Islet precursor cell (in vitro differentiated cells): ENCODE results near the gene BMI1.
"Not testable (repeated sequence)": the region's sequence is repeated elsewhere in the genome, so short reads cannot be mapped to it uniquely, and the experiment has no call there.

Experiments used
- DNase-seq: peaks from one replicate; pipeline ENCODE4 v3.0.0-alpha.2; 2018

Gene BMI1

DNA sequence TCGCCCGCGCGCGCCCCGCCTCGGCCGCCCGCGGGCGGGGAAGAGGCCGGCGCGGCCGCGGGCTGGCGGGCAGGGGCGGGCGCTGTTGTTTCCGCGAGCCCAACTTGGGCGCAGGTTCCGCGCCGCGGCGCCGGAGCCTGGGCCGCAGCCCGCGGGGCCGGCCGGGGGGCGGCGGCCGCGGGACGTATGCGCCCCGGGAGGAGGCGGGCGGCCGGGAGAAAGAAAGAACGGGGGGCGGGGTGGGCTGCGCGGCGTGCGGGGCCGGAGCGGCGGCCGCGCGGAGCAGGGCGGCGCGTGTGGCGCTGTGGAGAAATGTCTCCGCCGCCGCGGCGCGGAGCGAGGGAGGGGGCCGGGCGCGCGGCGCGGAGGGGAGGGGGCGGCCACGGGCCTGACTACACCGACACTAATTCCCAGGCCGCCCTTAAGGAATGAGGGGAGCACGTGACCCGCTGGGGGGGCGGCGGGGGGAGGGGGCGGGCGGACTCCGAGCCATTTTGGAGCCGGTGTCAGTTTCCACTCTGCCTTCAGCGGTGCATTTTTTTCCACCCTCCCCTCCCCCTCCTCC lies at the start of gene BMI1:
BMI1 (plus strand) TSS at position 509 of the 565 bp plus-strand sequence. CDS start 5,351 bp downstream, outside the sequence.
- peak; percentile 95 for DNase-seq

DNA sequence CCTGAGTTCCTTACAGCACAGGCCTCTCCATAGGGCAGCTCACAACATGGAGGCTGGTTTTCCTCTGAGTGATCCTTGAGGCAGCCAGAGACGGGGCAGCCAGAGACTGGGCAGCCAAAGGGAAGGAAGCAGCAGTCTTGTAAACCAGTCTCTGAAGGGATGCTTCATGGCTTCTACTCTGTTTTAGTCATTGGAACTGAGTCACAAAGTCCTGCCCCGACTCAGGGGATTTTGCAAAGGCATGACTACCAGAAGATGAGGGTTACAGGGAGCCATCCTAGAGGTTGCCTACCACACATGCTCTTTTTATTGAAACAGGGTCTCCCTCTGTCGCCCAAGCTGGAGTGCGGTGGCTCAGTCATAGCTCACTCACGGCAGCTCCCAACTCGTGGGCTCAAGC lies 49.1 kb upstream of the BMI1 start:
- no peak for DNase-seq

DNA sequence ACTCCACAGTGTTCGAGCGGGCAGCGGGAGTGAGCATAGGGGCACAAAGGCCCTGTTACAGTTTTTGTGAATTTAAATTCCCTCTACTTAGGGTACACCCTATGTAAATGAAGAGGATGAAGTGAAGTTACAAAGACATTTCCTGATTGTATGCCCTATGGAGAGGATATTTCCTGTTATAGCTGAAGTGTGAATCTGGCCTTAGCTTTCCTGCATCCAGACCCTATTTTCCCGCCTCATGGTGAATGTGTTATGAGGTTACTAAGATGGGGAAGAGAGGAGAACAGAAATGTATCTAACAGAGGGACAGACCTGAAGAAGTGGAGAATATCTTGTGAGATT lies 42.5 kb upstream of the BMI1 start:
- no peak for DNase-seq

GRCh38 chr10:22280078-22280477 lies 40.8 kb upstream of the BMI1 start:
- no peak for DNase-seq

- no peak for DNase-seq
Measured at GRCh38 chr10:22285130-22285529, 35.8 kb upstream of the BMI1 start.

DNA sequence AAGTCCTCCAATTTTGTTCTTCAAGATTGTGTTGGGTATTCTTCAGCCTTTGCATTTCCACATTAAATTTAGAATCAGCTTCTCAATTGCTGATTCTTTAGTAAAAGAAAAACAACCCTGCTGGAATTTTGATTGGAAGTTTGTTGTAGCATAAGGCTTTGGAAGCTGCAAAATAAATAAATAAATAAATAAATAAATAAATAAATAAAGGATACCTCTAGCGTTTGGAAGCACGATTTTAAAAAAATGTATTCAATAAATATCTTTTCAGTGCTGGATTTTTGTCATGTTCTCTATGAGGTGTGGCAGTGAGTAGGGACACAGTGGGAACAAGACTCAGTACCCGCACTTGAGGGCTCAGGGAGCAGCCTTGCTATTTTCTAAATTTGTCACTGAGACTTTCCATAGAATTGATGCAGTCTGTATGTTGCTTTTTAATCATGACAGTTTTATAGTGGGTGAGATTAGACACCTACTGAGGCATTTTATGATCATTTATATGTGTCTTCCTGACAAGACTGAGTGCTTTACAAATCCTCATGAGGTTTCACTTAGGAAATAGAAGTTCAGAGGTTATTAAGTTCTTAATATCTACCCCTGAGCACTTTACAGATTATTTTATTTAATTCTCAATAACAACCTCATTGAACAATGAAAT lies 27.0 kb upstream of the BMI1 start:
- DNase-seq = no peak

- DNase-seq = no peak
Measured at GRCh38 chr10:22294694-22295093, 26.2 kb upstream of the BMI1 start.

DNA sequence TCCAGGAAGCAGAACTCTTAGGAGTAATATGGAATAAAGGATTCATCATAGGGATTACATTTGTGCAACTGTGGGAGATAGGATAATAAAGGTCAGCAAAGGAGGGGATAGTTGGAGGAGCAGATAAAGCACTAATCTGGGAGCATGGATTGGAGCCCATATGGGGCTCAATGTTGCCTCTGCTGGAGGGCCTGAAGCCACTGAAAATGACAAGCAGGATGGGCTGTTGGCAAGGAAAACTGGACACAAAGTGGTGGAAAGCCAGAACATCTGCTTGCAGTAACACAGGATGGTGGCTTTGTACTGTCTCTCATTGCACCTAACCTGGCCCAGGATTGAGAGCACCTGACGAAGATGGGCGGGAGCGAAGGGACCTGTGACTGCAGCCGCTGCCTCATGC lies 19.7 kb upstream of the BMI1 start:
- DNase-seq = no peak

- no peak for DNase-seq
Measured at GRCh38 chr10:22303461-22303860, 17.4 kb upstream of the BMI1 start.

GRCh38 chr10:22305721-22306120 lies 15.2 kb upstream of the BMI1 start:
- no peak for DNase-seq

DNA sequence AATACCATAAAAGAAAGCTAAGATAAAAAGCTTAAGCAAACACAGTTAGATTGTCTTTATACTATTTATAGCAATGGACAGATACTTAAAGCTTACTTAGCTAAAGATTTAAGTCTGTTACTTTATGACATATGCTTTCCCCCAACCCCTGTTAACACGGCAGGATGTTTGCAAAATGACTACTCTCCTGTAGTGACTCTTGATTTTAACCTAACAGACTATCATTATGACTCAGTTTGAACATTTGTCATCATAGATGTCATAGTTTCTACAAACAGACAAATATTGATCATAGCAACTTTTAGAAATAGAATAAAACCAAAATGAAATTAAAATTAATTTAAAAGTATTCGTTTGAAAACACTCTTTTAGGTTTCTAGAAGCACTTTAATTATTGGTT lies 12.5 kb upstream of the BMI1 start:
- no peak for DNase-seq

DNA sequence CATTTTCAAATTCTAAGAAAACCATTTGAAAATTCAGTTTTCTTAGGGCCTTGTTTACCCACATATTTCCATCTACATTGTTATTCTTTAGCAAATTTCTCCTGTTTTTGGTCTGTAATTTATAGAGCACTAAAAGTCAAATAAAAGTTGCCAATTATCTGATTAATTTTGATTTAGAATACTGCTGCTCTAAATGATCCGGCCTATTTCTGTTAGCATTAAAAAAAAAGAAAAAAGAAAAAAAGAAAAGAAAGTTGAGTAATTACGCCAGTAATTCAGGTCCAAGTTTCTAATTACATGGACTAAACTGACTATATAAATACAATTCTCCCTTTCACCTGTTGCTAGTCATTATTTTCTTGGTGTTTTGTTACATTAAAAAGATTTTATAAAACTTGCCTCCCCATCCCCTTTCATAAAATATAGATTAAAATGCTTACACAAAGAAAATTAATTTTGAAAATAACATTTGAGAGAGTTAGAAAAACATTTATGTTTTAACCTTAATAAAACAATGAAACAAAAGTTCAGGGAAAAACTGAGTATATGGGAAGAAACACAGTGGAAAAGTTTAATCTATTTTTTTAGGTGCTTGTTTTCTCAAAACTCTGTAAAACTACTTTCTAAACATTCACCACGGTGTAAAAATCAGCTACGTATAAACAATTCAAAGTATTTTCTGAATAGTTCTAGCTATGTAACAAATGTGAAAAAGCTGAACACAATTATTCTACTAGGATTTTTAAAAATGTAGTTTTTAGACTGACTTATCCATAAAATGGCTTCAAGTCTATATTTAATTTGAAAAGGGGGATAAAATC lies 11.5 kb upstream of the BMI1 start:
- no peak for DNase-seq

DNA sequence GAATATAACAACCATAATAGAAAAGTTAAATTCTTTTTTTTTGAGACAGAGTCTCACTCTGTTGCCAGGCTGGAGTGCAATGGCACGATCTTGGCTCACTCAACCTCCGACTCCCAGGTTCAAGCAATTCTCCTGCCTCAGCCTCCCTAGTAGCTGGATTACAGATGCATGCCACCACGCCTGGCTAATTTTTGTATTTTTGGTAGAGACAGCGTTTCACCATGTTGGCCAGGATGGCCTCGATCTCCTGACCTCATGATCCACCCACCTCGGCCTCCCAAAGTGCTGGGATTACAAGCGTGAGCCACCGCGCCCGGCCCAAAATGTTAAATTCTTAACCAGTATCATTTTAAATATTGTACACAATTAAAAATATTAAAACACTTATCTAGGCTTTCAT lies 10.9 kb upstream of the BMI1 start:
- DNase-seq = not testable (repeated sequence)

GRCh38 chr10:22310928-22311327 lies 10.0 kb upstream of the BMI1 start:
- no peak for DNase-seq

GRCh38 chr10:22314852-22315251 lies 6.0 kb upstream of the BMI1 start:
- no peak for DNase-seq

DNA sequence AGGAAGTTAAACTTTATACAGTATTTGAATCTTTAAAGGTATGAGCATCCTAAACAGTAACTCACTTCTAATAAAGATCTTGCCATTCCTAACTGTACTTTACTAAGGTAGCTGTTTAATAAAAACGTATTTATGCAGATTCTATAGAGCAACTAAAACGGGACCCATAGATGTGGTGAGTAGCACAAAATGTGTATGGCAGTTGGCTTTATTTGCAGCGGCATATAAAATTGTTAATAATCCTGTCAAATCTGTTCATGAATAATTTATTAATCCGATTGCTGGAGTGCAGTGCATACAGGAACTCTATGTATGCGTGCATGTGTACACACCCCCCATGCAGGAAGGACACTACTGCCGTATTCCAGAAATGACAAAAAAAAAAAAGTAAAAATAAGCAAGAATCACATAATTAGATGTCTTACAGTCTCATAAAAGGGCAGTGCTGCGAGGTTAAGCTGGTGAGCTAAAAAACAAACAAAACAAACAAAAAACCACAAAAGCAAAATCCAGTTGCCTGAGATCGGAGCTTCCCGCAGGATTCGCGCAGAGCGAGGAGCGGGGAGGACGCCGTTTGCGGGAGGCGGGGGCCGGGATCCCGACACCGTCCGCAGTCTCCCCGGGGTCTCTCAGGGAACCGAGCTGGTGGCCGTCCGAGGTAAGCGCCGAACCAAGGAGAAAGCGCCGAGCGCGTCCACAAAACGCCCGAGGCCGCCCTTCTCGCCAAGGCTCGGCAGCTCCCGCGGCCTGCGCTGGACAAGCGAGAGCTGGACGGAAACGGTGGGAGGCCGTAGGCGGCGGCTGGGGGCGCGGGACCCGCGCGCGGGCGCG lies 5.2 kb upstream of the BMI1 start:
- DNase-seq = no peak

- peak; percentile 90 for DNase-seq
Measured at GRCh38 chr10:22316286-22317075, 4.4 kb upstream of the BMI1 start, which contains the start of gene COMMD3. TSS of gene COMMD3 (plus strand) at chr10:22316388. CDS start at chr10:22316418, 30 bp downstream.

DNA sequence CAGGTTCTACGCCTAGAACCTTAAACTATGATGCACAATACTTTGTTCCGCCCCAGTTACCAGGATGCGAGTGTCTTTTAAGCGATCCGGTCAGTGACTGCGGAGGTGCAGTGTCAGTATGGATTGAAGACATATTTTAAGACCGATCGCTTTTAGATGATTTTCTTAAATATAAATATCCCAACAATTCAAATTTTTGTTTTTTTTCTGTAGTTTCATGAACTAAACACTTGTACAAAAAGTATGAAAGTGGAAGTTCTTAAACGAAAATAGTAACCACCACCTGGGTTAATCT lies 3.9 kb upstream of the BMI1 start:
- no peak for DNase-seq

DNA sequence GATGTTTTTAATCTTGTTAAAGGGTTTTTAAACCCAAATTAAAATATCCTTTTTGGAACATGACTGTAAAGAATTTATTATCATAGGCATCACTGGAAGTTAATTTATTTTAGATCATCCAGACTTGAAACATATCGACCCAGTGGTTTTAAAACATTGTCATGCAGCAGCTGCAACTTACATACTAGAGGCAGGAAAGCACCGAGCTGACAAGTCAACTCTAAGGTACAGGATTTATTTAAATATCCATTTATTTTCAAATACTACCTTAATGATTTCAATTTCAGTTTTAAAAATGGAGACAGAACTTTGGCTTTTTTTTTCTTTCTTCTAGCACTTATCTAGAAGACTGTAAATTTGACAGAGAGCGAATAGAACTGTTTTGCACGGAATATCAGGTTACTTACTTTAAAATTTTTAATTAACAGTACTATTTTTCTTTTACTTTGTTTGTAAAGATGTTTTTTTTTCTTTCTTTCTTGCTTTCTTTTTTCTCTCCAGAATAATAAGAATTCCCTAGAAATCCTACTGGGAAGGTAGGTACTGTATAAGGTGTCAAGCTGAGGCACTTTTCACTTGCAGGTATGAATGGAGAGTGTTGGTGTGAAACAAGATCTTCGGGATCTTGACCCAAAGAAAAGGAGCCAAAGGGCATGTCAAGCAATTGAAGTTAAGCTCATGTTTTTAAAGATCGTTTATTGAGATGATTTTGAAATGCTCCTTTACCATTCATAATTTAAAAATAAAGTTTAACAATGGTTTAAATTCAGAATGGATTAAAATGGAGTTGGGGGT lies 2.9 kb upstream of the BMI1 start:
- DNase-seq = no peak

GRCh38 chr10:22318772-22319171 lies 2.1 kb upstream of the BMI1 start:
- no peak for DNase-seq

GRCh38 chr10:22319547-22319979 lies 1.3 kb upstream of the BMI1 start:
- no peak for DNase-seq
